KG1 (cell line): ENCODE results near the gene RALGPS1.

ENCODE experiments used
- DNase-seq: peaks from one replicate; lab custom pipeline; 2025; lab: John Stamatoyannopoulos, UW

Gene RALGPS1

GRCh38 chr9:127102788-127103187 lies 188.2 kb downstream of the RALGPS1 start:
- no peak for DNase-seq

GRCh38 chr9:127104581-127105311 lies 190.2 kb downstream of the RALGPS1 start:
- DNase-seq = no peak

DNA sequence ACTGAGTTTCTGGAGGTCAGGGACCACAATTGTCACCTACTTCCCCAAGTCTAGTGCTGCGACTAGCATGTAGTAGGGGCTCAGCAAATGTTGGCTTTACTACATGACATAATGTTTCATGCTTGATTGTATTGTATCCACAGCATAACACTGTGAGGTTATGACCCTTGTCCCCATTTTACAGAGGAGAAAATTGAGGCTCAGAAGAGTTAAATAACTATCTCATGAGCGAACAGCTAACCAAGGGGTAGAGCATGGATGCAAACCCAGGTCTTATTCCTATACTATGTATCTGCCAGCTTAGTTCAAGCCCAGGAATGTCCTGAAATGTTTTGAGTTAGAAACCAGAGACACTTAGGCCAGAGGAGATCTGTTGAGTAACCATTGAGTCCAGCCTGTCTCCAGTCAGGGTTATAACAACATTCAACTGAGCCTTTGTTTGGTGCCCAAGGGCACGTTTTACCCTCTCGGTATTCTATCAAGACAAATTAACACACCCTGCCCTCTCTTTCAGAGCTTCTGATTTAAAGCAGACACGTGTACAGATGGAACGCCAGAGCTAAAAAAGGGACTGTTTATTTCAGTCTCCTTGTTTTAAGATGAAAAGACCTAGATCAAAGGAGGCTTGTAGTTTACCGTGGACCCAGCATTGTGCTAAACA lies 191.4 kb downstream of the RALGPS1 start:
- DNase-seq = no peak

DNA sequence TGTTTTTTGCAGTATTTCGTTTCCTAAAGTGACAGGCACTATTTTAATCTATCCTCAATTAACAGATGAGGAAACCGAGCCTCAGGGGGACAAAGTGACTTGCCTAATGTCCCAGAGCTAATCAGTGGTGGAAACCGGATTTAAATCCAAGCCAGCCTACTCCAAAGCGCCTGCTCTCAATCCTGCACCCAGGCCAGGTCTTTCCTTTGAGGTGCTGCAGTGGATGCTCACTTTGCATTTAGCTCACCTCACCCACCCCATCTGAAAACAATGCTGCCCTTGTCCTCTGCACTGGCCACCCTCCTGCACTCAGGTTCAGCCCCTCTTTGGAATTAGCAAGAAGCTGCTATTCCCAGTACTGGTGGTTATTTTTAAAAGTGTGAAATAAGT lies 191.9 kb downstream of the RALGPS1 start:
- DNase-seq = no peak

DNA sequence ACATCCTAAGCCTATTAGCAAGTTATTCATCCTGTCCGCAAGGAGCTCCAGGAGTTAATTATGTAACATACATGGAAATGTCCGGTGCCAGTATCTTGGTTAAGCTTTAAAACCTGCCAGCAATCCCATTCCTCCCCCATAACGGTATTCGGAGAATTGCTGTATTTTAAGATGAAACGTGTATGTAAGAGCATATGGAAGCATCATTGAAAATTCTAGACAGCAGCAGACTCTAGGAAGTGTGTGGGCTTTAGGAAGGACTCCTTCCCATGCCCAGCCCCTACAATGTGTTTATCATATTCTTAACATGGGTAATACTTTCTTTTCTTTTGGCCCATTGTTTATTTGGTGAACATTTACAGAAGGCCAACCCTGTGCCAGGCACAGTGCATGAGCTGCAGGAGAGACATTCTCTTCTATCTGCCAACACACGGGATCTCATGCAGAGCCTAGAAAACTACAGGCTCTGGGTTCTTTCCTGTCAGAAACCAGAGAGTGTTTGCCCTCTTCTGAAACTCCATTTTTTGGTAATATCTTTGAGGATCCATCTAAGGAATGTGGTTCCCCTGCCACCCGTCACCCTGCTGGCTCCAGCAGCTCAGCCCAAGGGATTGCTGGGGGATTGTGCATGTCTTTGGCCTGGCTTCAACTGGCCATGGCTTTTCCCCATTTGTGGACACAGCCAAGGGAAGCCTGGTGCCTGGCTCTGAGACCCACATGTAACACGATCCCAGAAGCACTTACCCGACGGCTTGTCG lies 192.8 kb downstream of the RALGPS1 start:
- DNase-seq = no peak

GRCh38 chr9:127107929-127108876 lies 193.6 kb downstream of the RALGPS1 start:
- no peak for DNase-seq

DNA sequence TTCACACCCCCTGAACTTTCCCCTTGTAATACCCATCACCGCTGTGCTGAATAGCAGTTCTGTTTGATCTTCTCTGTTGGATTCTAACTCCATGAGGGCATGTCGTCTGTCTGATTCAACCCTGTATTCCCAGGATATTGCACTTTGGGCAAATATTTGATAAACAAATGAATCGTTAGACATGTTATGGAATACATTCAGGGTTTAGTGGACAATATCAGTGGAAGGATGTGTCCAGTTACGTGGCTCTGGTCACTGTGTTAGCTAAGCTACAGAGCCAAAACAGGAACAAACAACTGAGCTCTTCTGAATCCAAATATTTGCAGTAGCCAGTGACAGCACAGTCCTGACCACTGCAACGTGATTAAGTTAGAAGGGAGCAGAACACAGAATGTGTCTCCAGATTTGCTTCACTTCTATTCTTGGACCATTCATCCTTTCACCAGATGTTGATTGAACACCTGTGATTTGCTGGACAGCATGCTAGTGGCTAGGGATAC lies 194.7 kb downstream of the RALGPS1 start:
- no peak for DNase-seq

- no peak for DNase-seq
Measured at GRCh38 chr9:127112056-127112455, 197.5 kb downstream of the RALGPS1 start.

DNA sequence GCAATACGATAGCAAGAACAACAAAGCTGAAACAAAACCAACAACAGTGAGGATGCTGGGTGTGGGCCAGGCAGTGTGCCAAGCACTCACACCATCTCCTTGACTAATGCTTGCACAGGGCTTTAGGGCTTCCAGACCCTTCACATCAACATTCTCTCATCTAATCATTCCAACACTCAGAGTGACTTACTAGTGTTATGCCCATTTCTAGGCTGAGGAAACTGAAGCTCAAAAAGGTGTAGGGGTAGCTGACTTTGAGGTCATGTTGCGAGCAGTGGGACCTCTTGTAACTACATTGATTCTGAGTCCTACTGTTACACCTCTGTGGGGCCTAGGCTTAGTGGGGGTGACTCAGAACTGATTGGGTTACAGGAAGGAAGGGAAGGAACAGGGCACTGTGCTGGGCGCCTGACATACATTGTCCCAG lies 198.2 kb downstream of the RALGPS1 start:
- no peak for DNase-seq

DNA sequence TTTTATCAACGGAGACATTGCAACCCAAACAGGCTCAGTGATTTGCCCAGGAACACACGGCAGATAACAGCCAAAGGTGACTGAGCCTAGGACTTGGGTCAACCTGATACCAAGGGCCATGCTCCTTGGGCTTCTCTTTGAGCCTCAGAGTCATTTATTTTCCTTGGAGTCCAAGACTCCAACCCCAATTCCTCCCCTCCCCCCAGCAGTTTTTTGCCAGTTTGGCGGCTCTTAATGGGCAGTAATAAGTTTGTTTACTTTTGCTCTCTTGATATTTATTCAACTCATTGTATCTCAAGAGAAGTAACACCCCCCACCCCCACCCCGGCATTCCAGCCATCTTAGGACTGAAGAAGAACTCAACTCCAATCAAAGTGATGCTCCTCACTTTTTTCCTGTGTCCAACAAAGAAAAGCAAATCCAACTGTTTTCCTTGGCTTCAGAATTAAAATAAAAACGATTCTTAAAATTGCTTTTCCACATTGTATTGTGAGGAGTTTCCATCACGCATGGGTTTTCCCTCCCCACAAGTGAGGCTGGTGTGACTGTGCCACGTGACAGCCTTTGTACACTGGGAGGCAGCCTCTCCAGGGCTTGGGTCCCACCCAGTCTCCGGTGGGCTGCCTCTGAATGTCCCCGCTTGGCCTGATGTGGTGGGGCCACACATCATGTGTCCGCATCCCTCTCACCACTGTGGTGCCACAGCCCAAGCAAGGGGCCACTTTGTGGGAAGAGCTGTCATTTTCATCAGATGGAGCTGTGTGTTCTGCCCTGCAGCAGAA lies 198.8 kb downstream of the RALGPS1 start:
- DNase-seq = no peak

GRCh38 chr9:127114606-127115005 lies 200.0 kb downstream of the RALGPS1 start:
- DNase-seq = no peak

- no peak for DNase-seq
Measured at GRCh38 chr9:127116088-127116726, 201.6 kb downstream of the RALGPS1 start.

DNA sequence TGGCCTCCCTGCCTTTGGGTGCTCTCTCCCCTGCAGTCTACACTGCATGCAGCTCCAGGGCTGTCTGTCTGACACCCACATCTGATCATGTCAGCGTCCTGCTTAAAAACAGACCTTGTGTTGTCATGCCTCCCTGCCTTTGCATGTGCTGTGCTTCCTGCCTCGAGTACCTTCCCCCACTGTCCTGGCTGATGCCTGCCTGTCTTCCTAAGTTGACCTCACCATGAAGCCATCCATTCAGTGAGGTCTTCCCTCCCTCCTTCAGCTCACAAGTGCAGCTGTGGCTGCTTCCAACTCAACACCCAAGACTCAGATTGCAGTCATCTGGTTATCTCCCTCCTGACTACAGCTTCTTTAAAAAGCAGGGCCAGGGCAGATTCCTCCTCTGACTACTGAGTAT lies 202.4 kb downstream of the RALGPS1 start:
- no peak for DNase-seq

DNA sequence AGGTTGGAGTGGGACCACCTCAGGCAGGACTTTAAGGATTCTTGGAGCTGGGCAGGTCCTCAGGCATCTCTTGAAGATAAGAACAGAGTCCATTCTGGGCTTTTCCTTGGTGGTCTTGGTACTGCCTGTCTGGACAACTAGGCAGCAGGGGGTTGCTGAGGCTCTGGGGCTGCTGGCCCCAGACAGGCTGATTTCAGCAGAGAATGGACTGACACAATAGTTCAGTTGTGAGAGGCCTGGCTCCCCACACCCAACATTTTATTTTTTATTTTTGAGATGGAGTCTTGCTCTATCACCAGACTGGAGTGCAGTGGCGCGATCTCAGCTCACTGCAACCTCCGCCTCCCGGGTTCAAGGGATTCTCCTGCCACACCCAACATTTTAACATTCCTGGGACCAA lies 203.2 kb downstream of the RALGPS1 start:
- DNase-seq = no peak

DNA sequence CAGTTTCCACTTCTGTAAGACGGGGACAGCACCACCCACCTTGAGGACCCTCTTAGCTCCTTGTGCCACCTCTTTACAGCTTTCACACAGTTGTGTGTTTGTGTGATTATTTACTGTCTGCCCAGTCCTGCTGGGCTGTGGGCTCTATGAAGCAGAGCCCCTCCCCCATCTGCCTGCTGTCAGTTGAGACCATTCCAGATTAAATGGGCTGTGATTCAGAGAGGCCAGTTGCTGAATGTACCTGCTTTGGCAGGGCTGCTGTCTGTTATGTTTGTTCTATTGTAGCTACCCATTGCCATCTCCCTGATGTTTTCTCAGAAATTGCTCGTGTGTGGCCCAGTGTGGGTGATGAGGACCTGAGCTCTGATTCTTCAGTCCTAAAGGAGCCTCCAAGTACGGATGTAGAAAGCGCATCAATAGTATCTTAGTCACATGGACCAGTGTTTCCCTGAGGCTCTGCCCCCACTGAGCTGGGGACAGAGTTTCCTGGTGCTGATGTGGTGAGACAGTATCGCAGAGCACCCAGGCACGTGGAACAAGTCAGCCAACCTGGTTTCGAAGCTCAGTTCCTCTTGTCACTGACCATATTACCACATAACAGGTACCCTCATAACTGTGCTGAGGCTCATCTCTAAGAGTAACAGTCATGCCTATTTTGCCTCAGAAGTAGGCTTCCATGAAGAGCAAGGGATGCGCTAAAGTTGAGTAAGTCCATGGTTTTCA lies 204.2 kb downstream of the RALGPS1 start:
- no peak for DNase-seq

DNA sequence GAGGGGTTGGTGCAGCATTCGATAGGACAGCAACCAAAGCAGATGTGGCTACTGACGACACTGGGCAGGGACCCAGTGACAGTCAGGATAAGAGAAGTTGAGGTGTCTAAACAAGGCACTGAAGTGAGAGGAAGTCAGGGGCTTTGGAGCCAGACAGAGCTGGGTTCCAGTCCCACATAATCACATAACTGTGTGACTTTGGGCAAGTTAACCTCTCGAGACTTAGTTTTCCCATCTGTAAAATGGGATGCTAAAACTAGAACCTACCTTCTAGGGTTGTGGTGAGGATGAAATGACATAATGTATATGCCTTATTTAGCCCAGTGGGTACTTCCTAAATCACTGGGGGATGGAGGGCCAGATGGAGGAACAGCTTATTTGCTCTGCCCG lies 204.7 kb downstream of the RALGPS1 start:
- DNase-seq = no peak

DNA sequence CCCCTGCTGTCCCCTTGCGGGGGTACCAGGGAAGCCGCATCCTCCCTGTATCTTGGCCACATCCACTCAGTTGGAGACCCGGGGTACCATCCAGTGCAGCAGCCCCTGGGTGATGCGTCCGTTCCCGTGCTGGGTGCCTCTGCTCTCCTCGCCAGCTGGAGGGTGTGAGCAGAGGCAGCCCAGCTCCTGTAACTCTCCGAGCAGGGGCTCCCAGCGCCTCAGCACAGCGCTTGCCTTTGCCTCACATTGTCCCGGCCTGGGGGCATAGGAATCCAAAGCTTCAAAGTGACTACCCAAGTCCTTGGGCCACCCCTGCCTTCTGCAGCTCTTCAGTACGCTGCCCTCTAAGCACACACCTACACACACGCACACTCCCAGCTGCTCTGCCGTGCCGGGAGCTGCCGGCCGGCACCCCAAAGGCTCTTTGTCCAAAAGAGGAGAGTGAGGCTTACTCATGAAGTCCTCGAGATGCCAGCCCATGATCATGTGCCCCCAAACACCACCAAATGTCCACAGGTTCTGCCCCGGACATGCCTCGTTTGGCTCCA lies 207.1 kb downstream of the RALGPS1 start:
- DNase-seq = no peak

DNA sequence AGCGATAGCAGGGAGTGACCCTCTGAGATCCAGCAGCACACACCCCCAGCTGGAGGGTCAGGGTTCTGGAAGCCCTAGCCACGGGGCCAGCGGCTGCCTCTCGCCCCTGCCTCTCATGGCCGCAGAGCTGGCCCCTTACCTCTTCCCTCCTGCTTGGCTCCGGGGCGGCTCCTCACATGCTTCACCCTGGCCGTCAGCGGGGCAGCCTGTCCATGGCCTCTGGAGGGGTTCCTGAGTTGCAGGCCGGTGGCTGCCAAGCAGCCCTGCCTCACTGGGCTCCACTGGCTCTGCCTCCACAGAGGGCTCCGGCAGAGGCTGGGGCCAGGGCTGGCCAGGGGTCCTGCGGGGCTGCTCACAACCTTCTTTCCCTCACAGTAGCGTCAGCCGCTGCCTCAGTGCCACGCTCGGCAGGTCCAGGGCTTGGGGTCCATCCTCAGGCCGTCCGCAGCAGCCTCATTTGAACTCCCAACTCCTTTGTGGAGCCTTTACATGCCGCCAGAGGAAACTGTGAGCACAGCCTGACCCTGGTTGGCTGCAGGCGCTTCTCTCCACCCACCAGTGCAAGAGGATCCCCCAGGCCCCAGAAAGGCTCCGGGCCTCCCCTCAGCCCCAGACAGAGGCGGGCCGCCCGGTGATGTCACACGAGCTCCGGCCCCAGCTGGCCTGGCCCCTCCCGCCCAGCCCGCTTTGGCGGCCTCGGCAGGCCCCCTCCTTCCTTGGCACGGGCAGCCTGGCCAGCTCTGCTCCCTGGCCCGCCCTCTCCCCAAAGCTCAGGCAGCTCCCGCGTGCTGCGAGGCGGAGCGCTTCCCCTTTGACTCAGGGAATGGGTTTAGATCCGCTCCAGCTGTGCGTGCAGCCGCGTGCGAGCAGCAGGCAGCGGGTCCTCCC lies 207.8 kb downstream of the RALGPS1 start, which contains the start of gene ANGPTL2:
TSS of gene ANGPTL2 (minus strand) at position 460 of the 888 bp plus-strand sequence. CDS start 13,904 bp downstream, outside the sequence.
- DNase-seq = no peak
